Measurements from ENCODE around the gene NACA. TPM values are rescaled to one million over a fixed set of nuclear protein-coding genes. Genes with fewer than 3 reads are reported as not detected.
"Not testable (repeated sequence)": the region's sequence is repeated elsewhere in the genome, so short reads cannot be mapped to it uniquely, and the experiment has no call there.

Gene NACA
- total RNA-seq (2014; rRNA removed; shearing (Covaris generic)) = 2,251 and 2,266 TPM in 2 replicates

GRCh38 chr12:56724972-56725722 is at the start of gene NACA:
NACA (minus strand) TSS chr12:56725299; CDS start chr12:56724521, 778 bp downstream.
- Histone ChIP-seq H3K27ac (peak within 1 kb of the TSS; percentile 97), H3K4me1 (peaks cover 21% of the 10 kb centered on the region), H3K27me3 (no peaks in the 10 kb centered on the region), H3K4me3 (peak within 1 kb of the TSS; percentile 82), H3K36me3 (peaks cover 44% of the 10 kb centered on the region), H3K9me3 (replicated peaks) (no peaks in the 10 kb centered on the region)
- peak; percentile 98 to 99 for DNase-seq

- Histone ChIP-seq H3K9me3 (replicated peaks) (no peaks in the 10 kb centered on the region), H3K36me3 (no peaks in the 10 kb centered on the region), H3K4me1 (no peaks in the 10 kb centered on the region), H3K27me3 (no peaks in the 10 kb centered on the region), H3K27ac (no peak overlapping the region), H3K4me3 (no peak overlapping the region)
- no peak for DNase-seq
These were observed 48.0 kb upstream of the NACA start for GRCh38 chr12:56773113-56773512.

GRCh38 chr12:56772625-56773024 is 47.5 kb upstream of the NACA start:
- no peak for DNase-seq
- no peaks in the 10 kb centered on the region for H3K27me3 ChIP-seq
- H3K9me3 ChIP-seq (replicated peaks) = no peaks in the 10 kb centered on the region
- no peak overlapping the region for H3K4me3 ChIP-seq
- H3K36me3 ChIP-seq = no peaks in the 10 kb centered on the region
- no peak overlapping the region for H3K27ac ChIP-seq
- no peaks in the 10 kb centered on the region for H3K4me1 ChIP-seq

GRCh38 chr12:56769868-56770267 is 44.8 kb upstream of the NACA start:
- H3K4me3 ChIP-seq = no peak overlapping the region
- H3K9me3 ChIP-seq (replicated peaks) = no peaks in the 10 kb centered on the region
- no peaks in the 10 kb centered on the region for H3K27me3 ChIP-seq
- no peaks in the 10 kb centered on the region for H3K36me3 ChIP-seq
- no peak overlapping the region for H3K27ac ChIP-seq
- DNase-seq = no peak
- H3K4me1 ChIP-seq = no peaks in the 10 kb centered on the region

GRCh38 chr12:56768424-56768823 is 43.3 kb upstream of the NACA start:
- no peak for DNase-seq

GRCh38 chr12:56766535-56766934 is 41.4 kb upstream of the NACA start:
- H3K36me3 ChIP-seq = no peaks in the 10 kb centered on the region
- H3K27ac ChIP-seq = no peak overlapping the region
- no peaks in the 10 kb centered on the region for H3K9me3 ChIP-seq (replicated peaks)
- no peak for DNase-seq
- H3K27me3 ChIP-seq = no peaks in the 10 kb centered on the region
- H3K4me1 ChIP-seq = no peaks in the 10 kb centered on the region
- H3K4me3 ChIP-seq = no peak overlapping the region

More at GRCh38 chr12:56768424-56768823, 43.3 kb upstream of the NACA start:
- Histone ChIP-seq H3K4me1 (no peaks in the 10 kb centered on the region), H3K27me3 (no peaks in the 10 kb centered on the region), H3K36me3 (no peaks in the 10 kb centered on the region), H3K4me3 (no peak overlapping the region), H3K9me3 (replicated peaks) (no peaks in the 10 kb centered on the region), H3K27ac (no peak overlapping the region)

GRCh38 chr12:56763753-56764657 is 38.9 kb upstream of the NACA start:
- Histone ChIP-seq H3K4me3 (no peak overlapping the region), H3K27me3 (no peaks in the 10 kb centered on the region), H3K4me1 (no peaks in the 10 kb centered on the region), H3K36me3 (no peaks in the 10 kb centered on the region), H3K27ac (no peak overlapping the region), H3K9me3 (replicated peaks) (no peaks in the 10 kb centered on the region)
- no peak for DNase-seq

- H3K27ac ChIP-seq = no peak overlapping the region
- H3K9me3 ChIP-seq (replicated peaks) = peaks cover 4% of the 10 kb centered on the region; the same call in 1 of the 2 replicates
- no peaks in the 10 kb centered on the region for H3K36me3 ChIP-seq
These were observed 36.7 kb upstream of the NACA start for GRCh38 chr12:56761812-56762211.

GRCh38 chr12:56760460-56760859 is 35.4 kb upstream of the NACA start:
- Histone ChIP-seq H3K27me3 (no peaks in the 10 kb centered on the region), H3K36me3 (no peaks in the 10 kb centered on the region), H3K4me1 (peaks cover 4% of the 10 kb centered on the region), H3K9me3 (replicated peaks) (peaks cover 4% of the 10 kb centered on the region; the same call in 1 of the 2 replicates), H3K4me3 (no peak overlapping the region), H3K27ac (no peak overlapping the region)
- no peak for DNase-seq

More at GRCh38 chr12:56761812-56762211, 36.7 kb upstream of the NACA start:
- Histone ChIP-seq H3K27me3 (no peaks in the 10 kb centered on the region), H3K4me1 (peaks cover 4% of the 10 kb centered on the region), H3K4me3 (no peak overlapping the region)
- no peak for DNase-seq

GRCh38 chr12:56759263-56759908 is 34.3 kb upstream of the NACA start:
- H3K9me3 ChIP-seq (replicated peaks) = peaks cover 4% of the 10 kb centered on the region; the same call in 1 of the 2 replicates
- no peaks in the 10 kb centered on the region for H3K36me3 ChIP-seq
- H3K4me1 ChIP-seq = peaks cover 4% of the 10 kb centered on the region
- no peaks in the 10 kb centered on the region for H3K27me3 ChIP-seq
- DNase-seq = no peak
- H3K4me3 ChIP-seq = no peak overlapping the region
- no peak overlapping the region for H3K27ac ChIP-seq

GRCh38 chr12:56758728-56759262 is 33.7 kb upstream of the NACA start:
- no peaks in the 10 kb centered on the region for H3K27me3 ChIP-seq
- no peak for DNase-seq
- H3K4me1 ChIP-seq = peaks cover 4% of the 10 kb centered on the region
- peaks cover 4% of the 10 kb centered on the region; the same call in 1 of the 2 replicates for H3K9me3 ChIP-seq (replicated peaks)
- H3K27ac ChIP-seq = no peak overlapping the region
- no peaks in the 10 kb centered on the region for H3K36me3 ChIP-seq
- H3K4me3 ChIP-seq = no peak overlapping the region

GRCh38 chr12:56757971-56758370 is 32.9 kb upstream of the NACA start:
- H3K9me3 ChIP-seq (replicated peaks); H3K4me3 ChIP-seq; H3K27ac ChIP-seq; H3K27me3 ChIP-seq; H3K4me1 ChIP-seq; H3K36me3 ChIP-seq: not testable (repeated sequence)
- DNase-seq = peak; percentile 46 to 73

- Histone ChIP-seq H3K4me1 (peaks cover 8% of the 10 kb centered on the region), H3K36me3 (no peaks in the 10 kb centered on the region), H3K9me3 (replicated peaks) (peaks cover 4% of the 10 kb centered on the region; the same call in 1 of the 2 replicates), H3K27me3 (no peaks in the 10 kb centered on the region), H3K4me3 (no peak overlapping the region), H3K27ac (no peak overlapping the region)
- DNase-seq = no peak
These were observed 28.5 kb upstream of the NACA start for GRCh38 chr12:56753566-56753965.
